GM18517 (cell line): ENCODE measurements around the gene RTN4RL2.

Source experiments
- ATAC-seq: cut with Tn5 transposase; IDR thresholded peaks from one replicate; pipeline ENCODE4 v1.9.1; 2021; ENCODE audit warnings: mild to moderate bottlenecking, moderate library complexity; ENCODE audit not compliant: unreplicated experiment

The RTN4RL2 gene

GRCh38 chr11:57461841-57462489, 1.6 kb downstream of the RTN4RL2 start:
- no peak for ATAC-seq

DNA sequence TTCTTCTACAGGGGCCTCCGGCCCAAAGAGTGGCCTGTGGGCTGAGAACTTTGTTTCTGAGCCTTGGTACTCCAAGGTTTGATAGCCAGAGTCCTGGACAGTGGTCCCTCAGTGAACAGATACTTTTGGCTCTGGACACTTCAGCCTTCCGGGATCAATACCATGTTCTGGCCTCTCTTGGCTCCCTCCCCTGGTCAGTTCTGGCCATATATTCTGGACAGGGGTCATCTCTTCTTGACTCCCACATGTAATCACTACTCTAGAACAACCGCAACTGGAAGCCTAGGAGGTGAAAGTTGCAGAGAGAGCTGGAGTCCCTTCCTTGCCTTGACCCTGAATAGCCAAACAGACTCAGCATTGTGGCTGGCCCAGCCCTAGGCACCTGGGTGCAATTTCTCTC, 2.3 kb downstream of the RTN4RL2 start:
- ATAC-seq, result no peak

- ATAC-seq, result no peak
These were observed 3.6 kb downstream of the RTN4RL2 start for GRCh38 chr11:57463671-57464538.

DNA sequence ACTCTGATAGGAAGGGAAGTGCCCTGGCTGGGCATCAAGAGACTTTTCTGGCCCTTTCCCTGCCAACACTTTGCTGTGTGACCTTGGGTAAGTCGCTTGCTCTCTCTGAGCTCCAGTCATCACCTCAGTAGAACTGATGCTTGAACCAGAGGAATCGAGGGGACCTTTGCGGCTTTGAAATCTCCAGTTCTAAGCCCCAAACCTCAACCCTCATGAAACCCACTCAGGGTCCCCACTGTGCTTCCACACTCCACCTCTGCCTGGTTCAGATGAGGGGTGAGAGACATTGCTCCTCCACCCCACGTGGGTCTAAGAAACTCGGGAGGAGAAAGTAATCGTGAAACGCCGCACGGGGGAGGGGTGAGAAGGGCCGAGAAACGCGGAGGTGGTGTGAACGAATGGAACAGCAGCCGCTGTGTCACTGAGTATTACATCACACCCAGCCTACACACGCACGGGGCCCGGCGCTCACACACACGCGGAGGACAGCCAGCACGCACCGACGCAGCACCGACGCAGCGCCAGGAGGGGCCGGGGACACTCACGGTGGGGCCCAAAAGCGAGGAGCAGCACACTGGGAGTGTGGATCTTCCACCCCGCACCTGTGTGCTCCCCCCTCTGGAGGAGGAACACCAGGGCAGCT, 4.3 kb downstream of the RTN4RL2 start:
- no peak for ATAC-seq

GRCh38 chr11:57466680-57467079, 6.4 kb downstream of the RTN4RL2 start:
- no peak for ATAC-seq

- ATAC-seq, result no peak
These were observed 7.3 kb downstream of the RTN4RL2 start for GRCh38 chr11:57467508-57468157.

- ATAC-seq, result no peak
These were observed 7.9 kb downstream of the RTN4RL2 start for GRCh38 chr11:57468276-57468675.

DNA sequence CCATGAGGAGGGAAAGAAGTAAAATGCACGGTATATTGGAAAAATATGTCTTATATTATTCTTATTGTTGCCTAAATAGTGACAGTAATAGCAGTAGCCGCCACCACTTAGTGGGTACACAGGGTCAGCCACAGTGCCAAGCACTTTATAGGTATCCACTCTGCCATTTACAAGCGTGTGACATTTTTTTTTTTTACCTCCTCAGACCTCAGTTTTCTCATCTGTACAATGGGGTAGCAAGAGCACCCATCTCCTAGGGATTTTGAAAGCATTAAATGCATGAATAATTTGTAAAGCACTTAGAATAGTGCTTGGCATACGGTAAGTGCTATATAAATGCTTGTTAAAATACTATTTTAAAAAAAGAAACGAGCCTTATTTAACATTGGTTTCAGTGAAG, 8.9 kb downstream of the RTN4RL2 start:
- no peak for ATAC-seq

DNA sequence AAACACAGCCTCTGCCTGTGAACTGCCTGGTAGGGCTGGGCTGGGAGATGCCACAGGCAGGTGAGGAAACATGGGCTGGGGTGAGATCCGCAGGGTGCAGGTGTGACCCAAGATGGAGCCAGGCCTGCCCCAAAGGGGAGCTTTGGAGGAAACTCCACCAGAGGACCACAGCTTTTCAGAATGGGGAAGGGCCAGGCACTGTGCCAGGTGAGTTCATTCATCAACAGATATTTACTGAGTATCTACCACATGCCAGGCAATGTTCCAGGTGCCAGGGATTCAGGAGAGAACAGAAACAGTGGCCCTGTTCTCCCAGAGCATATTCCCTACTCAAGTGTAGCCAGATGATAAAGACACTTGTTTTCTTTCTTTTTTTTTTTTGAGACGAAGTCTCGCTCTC, 11.2 kb downstream of the RTN4RL2 start:
- ATAC-seq, result no peak

GRCh38 chr11:57473285-57473841, 13.0 kb downstream of the RTN4RL2 start:
- ATAC-seq, result no peak

- ATAC-seq, result no peak
These were observed 13.9 kb downstream of the RTN4RL2 start for GRCh38 chr11:57474017-57474802.

GRCh38 chr11:57474803-57475115, 14.4 kb downstream of the RTN4RL2 start:
- no peak for ATAC-seq

- ATAC-seq, result no peak
These were observed 14.9 kb downstream of the RTN4RL2 start for GRCh38 chr11:57475191-57475590.

- ATAC-seq, result no peak
These were observed 15.3 kb downstream of the RTN4RL2 start for GRCh38 chr11:57475671-57476046.

DNA sequence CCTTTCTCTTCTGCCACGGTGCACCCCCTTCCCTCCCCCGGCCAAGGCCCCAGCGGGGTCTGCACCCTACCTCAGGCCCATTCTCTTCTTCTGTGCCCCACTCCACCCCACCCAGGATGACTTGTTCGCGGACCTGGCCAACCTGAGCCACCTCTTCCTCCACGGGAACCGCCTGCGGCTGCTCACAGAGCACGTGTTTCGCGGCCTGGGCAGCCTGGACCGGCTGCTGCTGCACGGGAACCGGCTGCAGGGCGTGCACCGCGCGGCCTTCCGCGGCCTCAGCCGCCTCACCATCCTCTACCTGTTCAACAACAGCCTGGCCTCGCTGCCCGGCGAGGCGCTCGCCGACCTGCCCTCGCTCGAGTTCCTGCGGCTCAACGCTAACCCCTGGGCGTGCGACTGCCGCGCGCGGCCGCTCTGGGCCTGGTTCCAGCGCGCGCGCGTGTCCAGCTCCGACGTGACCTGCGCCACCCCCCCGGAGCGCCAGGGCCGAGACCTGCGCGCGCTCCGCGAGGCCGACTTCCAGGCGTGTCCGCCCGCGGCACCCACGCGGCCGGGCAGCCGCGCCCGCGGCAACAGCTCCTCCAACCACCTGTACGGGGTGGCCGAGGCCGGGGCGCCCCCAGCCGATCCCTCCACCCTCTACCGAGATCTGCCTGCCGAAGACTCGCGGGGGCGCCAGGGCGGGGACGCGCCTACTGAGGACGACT, 15.9 kb downstream of the RTN4RL2 start:
- ATAC-seq, result no peak

GRCh38 chr11:57476757-57477506, 16.6 kb downstream of the RTN4RL2 start:
- ATAC-seq, result no peak

GRCh38 chr11:57477507-57478189, 17.3 kb downstream of the RTN4RL2 start:
- no peak for ATAC-seq

- ATAC-seq, result no peak
These were observed 18.8 kb downstream of the RTN4RL2 start for GRCh38 chr11:57479021-57479663.
